HG02678 (cell line): ENCODE measurements around the gene PTPRN2.
"Not testable (repeated sequence)": the region's sequence is repeated elsewhere in the genome, so short reads cannot be mapped to it uniquely, and the experiment has no call there.

ENCODE experiments used
- ATAC-seq: cut with Tn5 transposase; IDR thresholded peaks from one replicate; pipeline ENCODE4 v1.9.1; 2021; ENCODE audit warnings: mild to moderate bottlenecking, moderate library complexity; ENCODE audit not compliant: unreplicated experiment

PTPRN2 gene

GRCh38 chr7:158407581-158408317 is 179.9 kb downstream of the PTPRN2 start:
- ATAC-seq: no peak

- ATAC-seq: no peak
Measured at GRCh38 chr7:158406801-158407200, 180.8 kb downstream of the PTPRN2 start.

DNA sequence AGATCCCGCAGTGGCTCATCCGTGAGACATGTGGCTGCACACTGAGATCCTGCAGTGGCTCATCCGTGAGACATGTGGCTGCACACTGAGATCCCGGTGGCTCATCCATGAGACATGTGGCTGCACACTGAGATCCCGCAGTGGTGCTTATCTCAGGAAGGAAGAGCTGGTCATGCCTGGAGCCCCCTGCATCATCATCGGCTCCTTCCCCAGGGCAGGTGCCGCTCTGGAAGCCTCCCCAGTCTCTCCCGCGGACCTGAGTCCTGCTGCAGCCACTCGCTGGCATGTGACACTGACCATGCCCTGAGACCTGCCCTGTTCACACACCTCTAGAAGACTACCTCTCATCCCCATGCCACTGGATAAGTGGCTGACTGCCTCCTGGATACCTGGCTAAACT is 181.3 kb downstream of the PTPRN2 start:
- no peak for ATAC-seq

DNA sequence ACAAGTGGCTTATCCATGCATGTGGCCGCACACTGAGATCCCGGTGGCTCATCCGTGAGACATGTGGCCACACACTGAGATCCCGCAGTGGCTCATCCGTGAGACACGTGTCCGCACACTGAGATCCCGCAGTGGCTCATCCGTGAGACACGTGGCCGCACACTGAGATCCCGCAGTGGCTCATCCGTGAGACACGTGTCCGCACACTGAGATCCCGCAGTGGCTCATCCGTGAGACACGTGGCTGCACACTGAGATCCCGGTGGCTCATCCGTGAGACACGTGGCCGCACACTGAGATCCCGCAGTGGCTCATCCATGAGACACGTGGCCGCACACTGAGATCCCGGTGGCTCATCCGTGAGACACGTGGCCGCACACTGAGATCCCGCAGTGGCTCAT is 181.9 kb downstream of the PTPRN2 start:
- not testable (repeated sequence) for ATAC-seq

GRCh38 chr7:158405324-158405723 is 182.3 kb downstream of the PTPRN2 start:
- ATAC-seq: no peak

DNA sequence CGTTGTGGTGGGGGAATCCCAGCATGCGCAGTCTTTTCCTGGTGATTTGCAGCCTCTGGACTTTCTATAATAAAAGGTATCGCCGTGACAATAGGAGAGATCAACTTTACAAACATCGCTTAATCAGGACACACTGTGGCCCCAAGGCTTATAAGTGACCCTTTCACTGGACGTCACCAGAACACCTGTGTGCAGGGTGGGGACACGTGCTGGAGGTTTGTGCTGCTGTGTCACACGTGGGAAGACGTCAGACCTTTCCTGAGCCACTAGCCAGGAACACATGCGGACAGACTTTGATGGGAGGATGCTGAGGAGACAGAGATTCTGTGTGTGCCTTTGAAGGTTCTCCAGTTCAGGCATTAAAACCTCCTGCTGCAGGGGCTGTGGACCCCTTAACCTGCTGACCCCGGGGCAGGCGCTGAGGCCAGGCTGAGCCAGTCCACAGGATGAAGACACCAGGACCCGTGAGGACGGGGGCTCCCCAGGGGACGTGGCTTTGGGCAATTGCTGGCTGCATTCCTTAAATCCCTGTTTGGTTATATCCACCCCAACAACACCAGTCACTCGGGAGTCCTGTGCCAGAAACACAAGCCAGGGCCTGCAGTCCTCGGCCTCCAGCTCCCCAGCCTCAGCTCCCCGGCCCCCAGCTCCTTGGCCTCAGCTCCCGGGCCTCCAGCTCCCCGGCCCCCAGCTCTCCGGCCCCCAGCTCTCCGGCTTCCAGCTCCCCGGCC is 183.4 kb downstream of the PTPRN2 start:
- ATAC-seq: no peak

- no peak for ATAC-seq
Measured at GRCh38 chr7:158403013-158403821, 184.4 kb downstream of the PTPRN2 start.

GRCh38 chr7:158402471-158402870 is 185.2 kb downstream of the PTPRN2 start:
- ATAC-seq: no peak

GRCh38 chr7:158401826-158402225 is 185.8 kb downstream of the PTPRN2 start:
- no peak for ATAC-seq

DNA sequence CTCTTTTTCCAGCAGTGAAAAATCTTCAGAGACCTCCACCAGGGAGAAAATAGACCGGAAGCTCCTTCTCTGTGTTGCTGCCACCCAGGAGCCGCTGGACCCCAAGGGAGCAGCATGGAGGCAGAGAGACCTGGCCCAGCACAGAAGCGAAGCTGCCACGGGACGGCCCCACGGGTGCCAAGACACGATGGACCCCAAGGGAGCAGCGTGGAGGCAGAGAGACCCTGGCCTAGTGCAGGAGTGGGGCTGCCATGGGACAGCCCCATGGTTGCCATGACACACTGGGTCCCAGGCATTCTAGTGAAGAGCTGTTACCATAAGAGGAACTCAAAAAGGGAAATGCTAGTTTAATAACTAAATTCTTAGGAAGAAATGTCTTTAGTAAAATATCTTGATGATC is 186.3 kb downstream of the PTPRN2 start:
- ATAC-seq: no peak

DNA sequence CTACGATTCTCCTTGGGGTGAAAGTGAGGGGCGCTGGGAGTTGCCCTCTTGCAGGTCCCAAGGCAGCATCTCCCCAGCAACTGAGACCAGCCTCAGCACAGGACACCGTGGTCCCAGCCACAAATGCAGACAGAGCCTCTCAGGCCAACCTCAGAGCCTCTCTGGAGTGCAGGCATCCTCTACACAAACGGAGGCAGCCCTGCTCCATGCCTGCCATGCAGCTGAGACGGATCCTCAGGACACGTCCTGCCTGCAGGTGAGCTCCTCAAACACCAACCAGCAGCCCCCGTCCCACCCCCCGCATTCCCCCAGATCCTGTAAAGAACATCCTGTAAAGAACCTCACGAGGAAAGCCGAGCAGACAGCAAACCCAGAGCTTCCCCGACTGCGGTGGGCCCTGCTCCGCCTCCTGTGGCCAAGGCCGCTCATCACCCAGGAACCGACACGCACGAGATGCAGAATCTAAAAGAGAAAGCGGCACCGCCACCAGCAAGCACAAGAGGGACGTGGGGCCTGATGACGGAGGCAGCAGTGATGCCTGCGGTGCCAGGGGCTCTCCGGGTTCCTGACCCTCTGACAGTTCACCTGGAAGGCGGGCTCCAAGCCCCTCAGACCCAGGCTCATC is 186.9 kb downstream of the PTPRN2 start:
- no peak for ATAC-seq

DNA sequence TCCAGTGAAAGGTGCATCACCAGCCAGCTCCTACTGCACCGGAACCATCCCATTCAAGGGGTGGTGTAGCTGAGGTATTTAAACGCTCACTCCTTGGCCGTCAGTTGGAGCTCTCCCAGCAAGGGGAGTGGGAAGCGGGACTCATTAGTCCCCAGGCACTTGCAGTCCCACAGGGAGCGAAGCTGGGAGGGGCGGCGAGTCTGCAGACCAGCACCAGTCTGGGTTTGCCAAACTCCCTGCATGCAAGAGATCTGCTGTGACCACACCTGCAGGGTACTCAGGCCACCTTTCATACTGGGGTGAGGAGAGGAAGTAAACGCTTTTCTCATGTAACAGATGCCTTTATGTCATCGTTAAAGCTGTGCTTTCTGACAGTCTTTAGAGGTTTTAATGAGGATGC is 187.9 kb downstream of the PTPRN2 start:
- no peak for ATAC-seq

DNA sequence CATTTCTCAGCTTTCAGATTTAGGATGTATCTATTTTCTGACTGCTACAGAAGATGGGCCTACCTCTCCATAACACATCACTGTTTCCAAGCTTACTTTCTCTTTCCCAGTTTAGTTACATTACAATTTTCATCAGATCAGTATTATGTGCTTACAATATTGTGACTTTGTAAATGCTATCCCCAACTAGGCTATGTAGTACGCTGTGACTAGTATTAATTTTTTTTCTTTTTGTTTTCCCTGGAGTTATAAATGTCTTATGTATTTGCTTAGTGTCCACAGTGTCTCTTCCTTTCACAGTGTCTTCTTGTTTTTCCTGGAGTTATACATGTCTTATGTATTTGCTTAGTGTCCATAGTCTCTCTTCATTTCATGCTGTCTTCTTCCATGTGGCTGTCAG is 188.9 kb downstream of the PTPRN2 start:
- ATAC-seq: no peak

DNA sequence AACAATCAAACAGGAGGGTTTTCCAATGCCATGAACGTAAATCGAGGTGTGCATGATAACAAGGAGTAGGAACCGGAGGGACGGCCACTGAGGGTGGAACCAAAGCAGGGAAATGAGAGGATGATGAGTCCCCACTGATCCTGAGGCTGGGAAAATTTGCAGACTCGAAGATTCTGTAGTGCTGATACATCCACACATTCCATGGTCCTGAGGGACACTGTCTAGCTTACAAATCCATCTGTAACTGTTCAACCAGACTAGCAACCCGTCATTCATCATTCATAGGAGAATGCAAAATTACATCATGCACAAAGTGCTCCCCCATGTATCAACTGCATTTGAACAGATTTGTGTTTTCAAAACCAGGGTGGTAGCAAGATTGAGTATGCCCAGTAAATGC is 189.7 kb downstream of the PTPRN2 start:
- ATAC-seq: no peak

DNA sequence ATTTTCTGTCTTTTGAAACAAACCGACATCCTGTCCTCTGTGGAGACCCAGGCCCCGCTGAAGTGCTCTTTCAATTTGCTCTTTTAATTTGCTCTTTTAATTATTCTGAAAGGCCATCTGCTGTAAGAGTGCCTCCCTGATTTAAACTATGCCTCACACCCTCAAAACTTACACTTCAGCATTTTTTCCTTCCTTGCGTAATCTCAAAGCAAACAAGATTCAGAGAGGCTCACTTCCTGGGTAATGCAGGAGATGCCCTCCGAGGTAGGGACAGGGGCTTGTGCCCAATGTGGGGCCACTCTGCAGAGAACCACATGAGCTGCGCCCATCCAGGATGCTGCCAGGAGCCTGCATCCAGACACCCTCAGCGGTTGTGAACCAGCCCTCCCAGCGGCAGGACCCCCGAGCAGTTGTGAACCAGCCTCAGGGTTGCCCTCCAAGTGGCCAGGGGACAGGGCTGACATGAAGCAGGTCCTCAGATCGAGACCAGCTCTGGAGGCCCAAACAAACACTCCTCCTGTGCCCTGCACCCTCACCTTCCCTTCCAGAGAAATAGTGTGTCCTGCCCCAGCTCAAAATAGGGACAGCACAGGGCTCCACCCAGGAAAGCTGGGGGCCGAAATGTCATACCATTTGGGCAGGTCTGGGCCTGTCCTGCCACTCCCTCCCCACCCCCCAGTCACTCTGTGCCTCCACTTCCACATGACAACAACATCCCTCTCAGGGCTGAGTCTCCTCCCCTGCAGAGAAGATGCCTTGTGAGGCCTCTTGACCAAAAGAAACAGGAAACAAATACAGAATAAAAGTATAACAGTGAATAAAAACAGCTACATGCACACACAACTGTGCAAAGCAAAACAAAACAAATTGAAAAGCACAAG is 190.4 kb downstream of the PTPRN2 start:
- no peak for ATAC-seq

- ATAC-seq: no peak
Measured at GRCh38 chr7:158396301-158396905, 191.2 kb downstream of the PTPRN2 start.

GRCh38 chr7:158395780-158396278 is 191.8 kb downstream of the PTPRN2 start:
- no peak for ATAC-seq

DNA sequence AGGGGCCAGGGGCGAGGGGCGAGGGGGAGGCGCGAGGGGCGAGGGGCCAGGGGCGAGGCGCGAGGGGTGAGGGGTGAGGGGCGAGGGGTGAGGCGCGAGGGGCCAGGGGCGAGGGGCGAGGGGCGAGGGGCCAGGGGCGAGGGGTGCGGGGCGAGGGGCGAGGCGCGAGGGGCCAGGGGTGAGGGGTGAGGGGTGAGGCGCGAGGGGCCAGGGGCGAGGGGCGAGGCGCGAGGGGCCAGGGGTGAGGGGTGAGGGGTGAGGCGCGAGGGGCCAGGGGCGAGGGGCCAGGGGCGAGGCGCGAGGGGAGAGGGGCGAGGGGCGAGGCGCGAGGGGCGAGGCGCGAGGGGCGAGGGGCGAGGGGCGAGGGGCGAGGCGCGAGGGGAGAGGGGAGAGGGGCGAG is 192.3 kb downstream of the PTPRN2 start:
- ATAC-seq: no peak

- no peak for ATAC-seq
Measured at GRCh38 chr7:158394936-158395335, 192.7 kb downstream of the PTPRN2 start.
